ENCODE measurements around the gene DPH1. TPM values are rescaled to one million over a fixed set of nuclear protein-coding genes. Genes with fewer than 3 reads are reported as not detected.
A peak's percentile ranks its signal among the peaks of the same experiment; 100 is the strongest.

DPH1 gene
- total and polyA plus RNA-seq, 7 experiments from 2014 or later, result 32.9 to 124 (median 85.9) TPM

- no peak overlapping the region for H3K4me3 ChIP-seq (ENCODE audit: low read length)
- peaks cover 0 to 62% (median 3%) of the 10 kb centered on the region in 3 experiments for H3K36me3 ChIP-seq (ENCODE audit: control insufficient read depth in 2 of 3, insufficient read depth in 3 of 3, low read length in 3 of 3)
- intact Hi-C loops (cut with micrococcal nuclease), result loop anchor here in 1 of 2 donors (5.0 kb wide), 1 partner anchor 111 kb away; no protein-coding TSS in a partner anchor
- no peaks in the 10 kb centered on the region for H3K27me3 ChIP-seq (ENCODE audit: control insufficient read depth in 2 of 2, insufficient read depth in 2 of 2, low read length in 2 of 2)
- ChIA-PET CTCF (no interaction called here), POLR2A (no interaction called here)
- Mint-ChIP-seq H3K36me3 (peaks cover 5 to 58% (median 46%) of the 10 kb centered on the region in 5 donors), H3K4me3 (peak overlapping the region in 1 of 10 donors; percentile 9), H3K9me3 (no peaks in the 10 kb centered on the region), H3K27ac (peak overlapping the region in 1 of 9 donors; percentile 42), H3K4me1 (peaks cover 0 to 60% (median 6%) of the 10 kb centered on the region in 7 donors), H3K27me3 (peaks cover 3 to 10% (median 5%) of the 10 kb centered on the region in 5 donors)
- H3K27ac ChIP-seq (ENCODE audit: low read depth, low read length), result no peak overlapping the region
- peaks cover 1 to 9% of the 10 kb centered on the region in 2 donors for H3K4me1 ChIP-seq (ENCODE audit: control insufficient read depth in 2 of 2, insufficient read depth in 2 of 2, low read length in 2 of 2)
- H3K9me3 ChIP-seq (ENCODE audit: control insufficient read depth in 2 of 3, low read length in 3 of 3), result no peaks in the 10 kb centered on the region
- DNase-seq, result no peak
- no peak for ATAC-seq
These were observed 31.5 kb downstream of the DPH1 start for GRCh38 chr17:2061441-2061958.

- Mint-ChIP-seq H3K36me3 (peaks cover 5 to 67% (median 54%) of the 10 kb centered on the region in 5 donors), H3K4me3 (peak overlapping the region in 1 of 10 donors; percentile 12), H3K27me3 (peaks cover 3 to 10% (median 5%) of the 10 kb centered on the region in 5 donors), H3K27ac (peak overlapping the region in 1 of 9 donors; percentile 73), H3K9me3 (no peaks in the 10 kb centered on the region), H3K4me1 (peaks cover 0 to 69% (median 6%) of the 10 kb centered on the region in 7 donors)
- DNase-seq (no peak), ATAC-seq (no peak)
- Histone ChIP-seq H3K4me1 (ENCODE audit: control insufficient read depth in 2 of 2, insufficient read depth in 2 of 2, low read length in 2 of 2) (peaks cover 4 to 8% of the 10 kb centered on the region in 2 donors), H3K36me3 (ENCODE audit: control insufficient read depth in 2 of 3, insufficient read depth in 3 of 3, low read length in 3 of 3) (peaks cover 0 to 74% (median 3%) of the 10 kb centered on the region in 3 experiments), H3K27ac (ENCODE audit: low read depth, low read length) (no peak overlapping the region), H3K9me3 (ENCODE audit: control insufficient read depth in 2 of 3, low read length in 3 of 3) (no peaks in the 10 kb centered on the region), H3K27me3 (ENCODE audit: control insufficient read depth in 2 of 2, insufficient read depth in 2 of 2, low read length in 2 of 2) (no peaks in the 10 kb centered on the region), H3K4me3 (ENCODE audit: low read length) (no peak overlapping the region)
- POLR2A ChIA-PET, result interaction anchor here (0.7 kb wide), 1 partner anchor 217 kb away, joined by 3 read pairs; no protein-coding TSS in a partner anchor
- CTCF ChIA-PET, result no interaction called here
- intact Hi-C loops (cut with micrococcal nuclease), result loop anchor here in 1 of 2 donors (5.0 kb wide), 1 partner anchor 110 kb away; no protein-coding TSS in a partner anchor
These were observed 32.7 kb downstream of the DPH1 start for GRCh38 chr17:2062571-2063183.

- ATAC-seq (no peak), DNase-seq (no peak)
- H3K9me3 Mint-ChIP-seq, result no peaks in the 10 kb centered on the region
- POLR2A ChIA-PET, result interaction anchor here (0.7 kb wide), 1 partner anchor 217 kb away, joined by 3 read pairs; no protein-coding TSS in a partner anchor
- peaks cover 5 to 75% (median 60%) of the 10 kb centered on the region in 5 donors for H3K36me3 Mint-ChIP-seq
- Histone ChIP-seq H3K4me3 (ENCODE audit: low read length) (no peak overlapping the region), H3K27ac (ENCODE audit: low read depth, low read length) (no peak overlapping the region), H3K9me3 (ENCODE audit: control insufficient read depth in 2 of 3, low read length in 3 of 3) (no peaks in the 10 kb centered on the region), H3K36me3 (ENCODE audit: control insufficient read depth in 2 of 3, insufficient read depth in 3 of 3, low read length in 3 of 3) (peaks cover 0 to 82% (median 3%) of the 10 kb centered on the region in 3 experiments), H3K27me3 (ENCODE audit: control insufficient read depth in 2 of 2, insufficient read depth in 2 of 2, low read length in 2 of 2) (no peaks in the 10 kb centered on the region), H3K4me1 (ENCODE audit: control insufficient read depth in 2 of 2, insufficient read depth in 2 of 2, low read length in 2 of 2) (peaks cover under 1 to 11% of the 10 kb centered on the region in 2 donors)
- peaks cover 0 to 76% (median 6%) of the 10 kb centered on the region in 7 donors for H3K4me1 Mint-ChIP-seq
- no peak overlapping the region for H3K4me3 Mint-ChIP-seq
- CTCF ChIA-PET, result no interaction called here
- H3K27ac Mint-ChIP-seq, result peak overlapping the region in 1 of 9 donors; percentile 68
- H3K27me3 Mint-ChIP-seq, result peaks cover 3 to 10% (median 5%) of the 10 kb centered on the region in 5 donors
- intact Hi-C loops (cut with micrococcal nuclease), result loop anchor here in 1 of 2 donors (5.0 kb wide), 1 partner anchor 109 kb away; no protein-coding TSS in a partner anchor
These were observed 33.6 kb downstream of the DPH1 start for GRCh38 chr17:2063261-2064146.

- no peak overlapping the region for H3K27ac ChIP-seq (ENCODE audit: low read depth, low read length)
These were observed 34.2 kb downstream of the DPH1 start for GRCh38 chr17:2064147-2064489.

GRCh38 chr17:2064520-2064971 is 34.6 kb downstream of the DPH1 start:
- H3K27ac Mint-ChIP-seq, result peak overlapping the region in 3 of 9 donors; percentile 42 to 90 (median 55)
- intact Hi-C loops (cut with micrococcal nuclease), result loop anchor here in 1 of 2 donors (5.0 kb wide), 1 partner anchor 108 kb away; no protein-coding TSS in a partner anchor
- peak overlapping the region in 1 of 10 donors; percentile 45 for H3K4me3 Mint-ChIP-seq
- peaks cover 6 to 85% (median 68%) of the 10 kb centered on the region in 5 donors for H3K36me3 Mint-ChIP-seq
- H3K36me3 ChIP-seq (ENCODE audit: control insufficient read depth in 2 of 3, insufficient read depth in 3 of 3, low read length in 3 of 3), result peaks cover 0 to 91% (median 3%) of the 10 kb centered on the region in 3 experiments
- ChIA-PET CTCF (no interaction called here), POLR2A (no interaction called here)
- DNase-seq (no peak), ATAC-seq (peak; percentile 8)
- peaks cover 1 to 10% (median 2%) of the 10 kb centered on the region in 5 donors for H3K27me3 Mint-ChIP-seq
- H3K4me3 ChIP-seq (ENCODE audit: low read length), result no peak overlapping the region
- no peaks in the 10 kb centered on the region for H3K9me3 ChIP-seq (ENCODE audit: control insufficient read depth in 2 of 3, low read length in 3 of 3)
- peaks cover 0 to 83% (median 2%) of the 10 kb centered on the region in 7 donors for H3K4me1 Mint-ChIP-seq
- no peaks in the 10 kb centered on the region for H3K9me3 Mint-ChIP-seq
- H3K27me3 ChIP-seq (ENCODE audit: control insufficient read depth in 2 of 2, insufficient read depth in 2 of 2, low read length in 2 of 2), result no peaks in the 10 kb centered on the region
- H3K27ac ChIP-seq (ENCODE audit: low read depth, low read length), result no peak overlapping the region
- H3K4me1 ChIP-seq (ENCODE audit: control insufficient read depth in 2 of 2, insufficient read depth in 2 of 2, low read length in 2 of 2), result peaks cover 0 to 15% of the 10 kb centered on the region in 2 donors

More at GRCh38 chr17:2064147-2064489, 34.2 kb downstream of the DPH1 start:
- Mint-ChIP-seq H3K4me3 (no peak overlapping the region), H3K36me3 (peaks cover 5 to 81% (median 66%) of the 10 kb centered on the region in 5 donors), H3K27me3 (peaks cover 3 to 10% (median 5%) of the 10 kb centered on the region in 5 donors), H3K27ac (peak overlapping the region in 1 of 9 donors; percentile 90), H3K9me3 (no peaks in the 10 kb centered on the region), H3K4me1 (peaks cover 0 to 82% (median 6%) of the 10 kb centered on the region in 7 donors)
- CTCF ChIA-PET, result no interaction called here
- POLR2A ChIA-PET, result no interaction called here
- Histone ChIP-seq H3K4me1 (ENCODE audit: control insufficient read depth in 2 of 2, insufficient read depth in 2 of 2, low read length in 2 of 2) (peaks cover 0 to 15% of the 10 kb centered on the region in 2 donors), H3K9me3 (ENCODE audit: control insufficient read depth in 2 of 3, low read length in 3 of 3) (no peaks in the 10 kb centered on the region), H3K4me3 (ENCODE audit: low read length) (no peak overlapping the region), H3K27me3 (ENCODE audit: control insufficient read depth in 2 of 2, insufficient read depth in 2 of 2, low read length in 2 of 2) (no peaks in the 10 kb centered on the region), H3K36me3 (ENCODE audit: control insufficient read depth in 2 of 3, insufficient read depth in 3 of 3, low read length in 3 of 3) (peaks cover 0 to 88% (median 3%) of the 10 kb centered on the region in 3 experiments)
- DNase-seq (no peak), ATAC-seq (no peak)
- intact Hi-C loops (cut with micrococcal nuclease), result loop anchor here in 1 of 2 donors (5.0 kb wide), 1 partner anchor 108 kb away; no protein-coding TSS in a partner anchor

Data from naive thymus-derived CD4-positive, alpha-beta T cell (primary cell).